Measurements from ENCODE around the gene CDC7. TPM values are rescaled to one million over a fixed set of nuclear protein-coding genes. Genes with fewer than 3 reads are reported as not detected.

Gene CDC7
- total and polyA plus RNA-seq, 9 of the 15 experiments (the other 6 are each of a cell fraction or from before 2014, with no cell fraction given): 22.3 to 66.8 (median 44.2) TPM

DNA sequence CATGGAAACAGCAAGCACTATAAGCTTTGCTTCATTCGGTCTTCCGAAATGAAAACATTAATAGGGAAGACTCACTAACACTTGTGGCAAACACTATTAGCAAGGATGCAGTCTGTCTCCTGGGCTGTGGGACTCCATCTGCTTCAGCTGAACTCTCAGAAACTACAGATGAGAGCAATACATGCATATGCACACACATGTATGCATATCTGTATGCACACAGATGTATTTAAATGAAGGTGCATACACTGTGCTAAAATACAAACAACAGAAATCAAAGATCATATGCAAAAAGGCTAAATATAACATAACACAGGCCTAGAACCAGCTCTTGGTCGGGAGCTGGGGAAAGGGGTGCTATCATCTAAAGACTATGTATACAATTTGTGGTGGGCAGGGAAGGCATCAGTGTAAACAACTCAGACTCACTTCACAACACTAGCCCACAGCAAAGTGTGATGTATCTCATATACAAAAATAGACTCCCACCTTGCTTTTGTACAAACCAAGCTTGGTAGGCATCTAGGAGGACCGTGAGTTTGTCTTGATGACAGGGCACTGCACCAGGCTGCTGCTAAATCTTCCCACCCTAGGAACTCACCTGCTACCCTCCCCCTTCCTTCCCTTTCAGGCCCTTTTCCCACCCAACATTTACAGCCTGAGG lies 32.8 kb downstream of the CDC7 start:
- H3K4me1 ChIP-seq (replicated peaks in 1 of 2; ENCODE audit: control insufficient read depth in 2 of 2, insufficient read depth in 2 of 2, low read length in 2 of 2): no peaks in the 10 kb centered on the region
- TF ChIP-seq CHD4 (IDR thresholded peaks at IDR 0.05; ENCODE audit: insufficient read depth, insufficient replicate concordance, low read depth, low read length, poor library complexity, severe bottlenecking) (no peak), ZNF133 (CRISPR knock-in tag; IDR thresholded peaks at IDR 0.05) (no peak), HDGF (IDR thresholded peaks at IDR 0.05) (no peak), RFX1 (IDR thresholded peaks at IDR 0.05) (no peak), GTF2F1 (IDR thresholded peaks at IDR 0.05; ENCODE audit: low read depth, low read length) (no peak), XRCC5 (IDR thresholded peaks at IDR 0.05; ENCODE audit: low read depth, low read length) (no peak), ZNF77 (CRISPR knock-in tag; IDR thresholded peaks at IDR 0.05) (no peak), NR4A1 (CRISPR knock-in tag; IDR thresholded peaks at IDR 0.05) (no peak), NR4A1 (tag; IDR thresholded peaks at IDR 0.05) (no peak), WHSC1 (IDR thresholded peaks at IDR 0.05; ENCODE audit: low read length) (no peak), ZNF57 (CRISPR knock-in tag; IDR thresholded peaks at IDR 0.05) (no peak), TRIM24 (IDR thresholded peaks at IDR 0.05) (no peak), ZNF224 (CRISPR knock-in tag; IDR thresholded peaks at IDR 0.05) (no peak), CCAR2 (IDR thresholded peaks at IDR 0.05; ENCODE audit: low read depth, low read length) (no peak), ZNF282 (CRISPR knock-in tag; IDR thresholded peaks at IDR 0.05) (no peak), ZNF830 (CRISPR knock-in tag; IDR thresholded peaks at IDR 0.05) (no peak), POLR2A (conservative IDR thresholded peaks at IDR 0.05) (no peak), NEUROD1 (IDR thresholded peaks at IDR 0.05; ENCODE audit: borderline replicate concordance, low read depth, low read length, partially characterized antibody) (no peak), ATF1 (CRISPR knock-in tag; IDR thresholded peaks at IDR 0.05) (no peak), ATF1 (tag; IDR thresholded peaks at IDR 0.05) (no peak)
- TF ChIP-seq, protein P1, sequence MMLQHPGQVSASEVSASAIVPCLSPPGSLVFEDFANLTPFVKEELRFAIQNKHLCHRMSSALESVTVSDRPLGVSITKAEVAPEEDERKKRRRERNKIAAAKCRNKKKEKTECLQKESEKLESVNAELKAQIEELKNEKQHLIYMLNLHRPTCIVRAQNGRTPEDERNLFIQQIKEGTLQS (IDR thresholded peaks at IDR 0.05): no peak
- TF ChIP-seq, protein P1 (CRISPR knock-in tag; conservative IDR thresholded peaks at IDR 0.05): no peak
- TF ChIP-seq, protein P2, sequence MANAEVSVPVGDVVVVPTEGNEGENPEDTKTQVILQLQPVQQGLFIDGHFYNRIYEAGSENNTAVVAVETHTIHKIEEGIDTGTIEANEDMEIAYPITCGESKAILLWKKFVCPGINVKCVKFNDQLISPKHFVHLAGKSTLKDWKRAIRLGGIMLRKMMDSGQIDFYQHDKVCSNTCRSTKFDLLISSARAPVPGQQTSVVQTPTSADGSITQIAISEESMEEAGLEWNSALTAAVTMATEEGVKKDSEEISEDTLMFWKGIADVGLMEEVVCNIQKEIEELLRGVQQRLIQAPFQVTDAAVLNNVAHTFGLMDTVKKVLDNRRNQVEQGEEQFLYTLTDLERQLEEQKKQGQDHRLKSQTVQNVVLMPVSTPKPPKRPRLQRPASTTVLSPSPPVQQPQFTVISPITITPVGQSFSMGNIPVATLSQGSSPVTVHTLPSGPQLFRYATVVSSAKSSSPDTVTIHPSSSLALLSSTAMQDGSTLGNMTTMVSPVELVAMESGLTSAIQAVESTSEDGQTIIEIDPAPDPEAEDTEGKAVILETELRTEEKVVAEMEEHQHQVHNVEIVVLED (CRISPR knock-in tag; IDR thresholded peaks at IDR 0.05): no peak
- FAIRE-seq (no peak), ATAC-seq (no peak), DNase-seq (ENCODE audit: extremely low read depth in 1 of 4, low spot score in 3 of 4) (no peak)
- H3K27me3 ChIP-seq (ENCODE audit: control insufficient read depth in 2 of 2, insufficient read depth in 2 of 2, low read length in 2 of 2): no peaks in the 10 kb centered on the region
- no TSS peak for BruUV-seq (replicated peaks)
- H3K79me2 ChIP-seq (ENCODE audit: control insufficient read depth, insufficient read depth, low read length): no peaks in the 10 kb centered on the region
- no peaks in the 10 kb centered on the region for H3K9me3 ChIP-seq (replicated peaks; ENCODE audit: control insufficient read depth, insufficient read depth, low read depth, low read length)
- intact Hi-C loops (cut with micrococcal nuclease): loop anchor here (5.0 kb wide), 1 partner anchor 84 kb away; no protein-coding TSS in a partner anchor
- ChIA-PET POLR2A (interaction anchor here (0.9 kb wide), 1 partner anchor 9 kb away, joined by 3 read pairs; no protein-coding TSS in a partner anchor), CTCF (ENCODE audit: low intra/inter-chr PET ratio) (no interaction called here)
- 65% methylated on average over 4 of the region's 4 CpGs for whole genome bisulfite sequencing (ENCODE audit: insufficient coverage, low coverage, missing lambda C conversion rate)
- H3K9ac ChIP-seq (ENCODE audit: insufficient read depth in 1 of 2, low read depth in 2 of 2, low read length in 2 of 2): no peak overlapping the region
- no peak overlapping the region for H3K27ac ChIP-seq (ENCODE audit: extremely low read depth, low read depth, low read length)
- H3K4me2 ChIP-seq (ENCODE audit: insufficient read depth, low read length): no peak overlapping the region
- no peak overlapping the region for H3K4me3 ChIP-seq
- no peak overlapping the region for H2AFZ ChIP-seq (ENCODE audit: low read depth, low read length)
- in situ Hi-C loops (cut with MboI): loop anchor here (25.0 kb wide), 1 partner anchor 1079 kb away; no protein-coding TSS in a partner anchor
- no peaks in the 10 kb centered on the region for H3K36me3 ChIP-seq (ENCODE audit: control insufficient read depth, insufficient read depth, low read length)
- H4K20me1 ChIP-seq (replicated peaks; ENCODE audit: control insufficient read depth, insufficient read depth, low read length): no peaks in the 10 kb centered on the region
- H3K9me1 ChIP-seq (ENCODE audit: control insufficient read depth, insufficient read depth, low read length): no peaks in the 10 kb centered on the region
